GM12873 (cell line): ENCODE results near the gene ATP6V0E2.

Source experiments
- CTCF ChIP-seq: IDR thresholded peaks from 2 replicates; pipeline ENCODE4 v1.5.1; 2012; ENCODE audit warnings: low read depth, mild to moderate bottlenecking, moderate library complexity, low read length, control low read depth; ENCODE audit not compliant: insufficient read depth; ENCODE audit errors: missing control alignments

Gene ATP6V0E2

GRCh38 chr7:149853157-149853556, 20.6 kb upstream of the ATP6V0E2 start:
- no peak for TF ChIP-seq CTCF

- no peak for TF ChIP-seq CTCF
These were observed 19.0 kb upstream of the ATP6V0E2 start for GRCh38 chr7:149854611-149855360.

GRCh38 chr7:149855361-149856305, 18.1 kb upstream of the ATP6V0E2 start:
- TF ChIP-seq CTCF: no peak

- TF ChIP-seq CTCF: no peak
These were observed 17.2 kb upstream of the ATP6V0E2 start for GRCh38 chr7:149856583-149856982.

- no peak for TF ChIP-seq CTCF
These were observed 14.4 kb upstream of the ATP6V0E2 start for GRCh38 chr7:149859369-149859768.

GRCh38 chr7:149859876-149860275, 13.9 kb upstream of the ATP6V0E2 start:
- TF ChIP-seq CTCF: no peak
